CD4-positive, alpha-beta T cell treated with Interleukin-1 beta for 1 hour (primary cell): ENCODE measurements around the gene MACROD2.

Source experiments
- DNase-seq, 2 donors: peaks; one replicate each; pipeline ENCODE4 v3.0.0-alpha.2; 2020 to 2022

The MACROD2 gene

DNA sequence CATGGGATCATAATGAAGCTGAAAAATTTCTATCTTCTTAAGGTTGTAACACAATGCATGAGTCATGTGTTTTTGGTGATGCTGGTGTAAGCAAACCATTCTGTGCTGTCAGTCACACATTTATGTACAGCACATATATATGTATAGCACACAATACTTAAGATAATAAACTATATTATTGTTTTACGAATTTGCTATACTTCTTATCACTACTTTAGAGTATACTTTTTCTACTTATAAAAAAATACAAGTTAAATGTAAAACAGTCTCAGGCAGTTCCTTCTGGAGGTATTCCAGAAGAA, 1262.2 kb downstream of the MACROD2 start:
- no peak for DNase-seq

DNA sequence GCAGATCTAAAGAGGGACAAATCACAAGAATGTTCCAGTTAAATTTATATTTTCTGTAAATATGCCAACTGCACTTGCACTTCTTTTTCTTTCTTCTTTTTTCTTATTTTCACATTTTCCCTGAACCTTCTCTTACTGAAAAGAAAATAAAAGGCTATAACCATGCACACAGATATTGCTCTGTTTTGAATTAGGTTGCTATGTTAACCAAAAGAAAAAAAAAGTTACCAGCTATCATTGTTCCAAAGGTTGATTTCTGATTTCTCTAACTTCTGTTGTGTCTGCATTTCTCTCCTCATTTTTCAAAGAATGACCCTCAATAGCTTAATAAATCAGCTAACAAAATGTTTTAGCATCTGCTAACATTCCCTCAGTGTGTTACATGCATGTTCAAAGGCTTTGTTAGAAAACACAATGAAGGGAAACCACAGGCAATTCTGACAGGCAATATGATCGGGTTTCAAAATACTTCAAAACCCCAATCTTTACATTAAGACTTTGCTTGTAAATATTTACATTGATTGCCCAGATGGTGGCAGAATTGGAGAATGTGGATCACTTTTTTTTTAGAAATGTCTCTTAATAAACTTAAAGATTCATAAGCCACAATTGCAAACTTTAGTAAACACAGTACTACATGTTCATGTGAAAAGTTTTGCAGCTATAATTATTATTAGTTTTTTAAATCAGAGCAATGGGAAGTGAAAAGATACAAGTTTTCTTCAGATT, 1270.4 kb downstream of the MACROD2 start:
- no peak for DNase-seq

DNA sequence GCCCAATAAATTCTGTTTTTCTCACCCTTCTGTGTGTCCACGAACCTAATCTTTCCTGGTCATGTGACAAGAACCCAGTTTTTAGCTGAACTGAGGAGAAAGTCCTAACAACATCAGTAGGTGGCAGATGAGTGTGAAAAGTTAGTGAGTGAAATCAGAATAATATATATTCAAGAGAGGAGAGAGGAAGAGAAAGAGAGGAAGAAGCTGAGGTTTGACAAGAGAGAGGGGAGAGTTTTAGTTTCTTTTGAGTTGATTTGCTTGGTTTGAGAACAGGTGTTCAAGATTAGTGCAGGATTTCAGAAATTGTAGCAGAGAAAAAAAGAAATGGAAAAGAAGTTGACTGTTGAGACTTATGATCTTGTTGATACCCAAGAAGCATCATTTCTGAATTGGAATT, 1272.6 kb downstream of the MACROD2 start:
- DNase-seq, result no peak

DNA sequence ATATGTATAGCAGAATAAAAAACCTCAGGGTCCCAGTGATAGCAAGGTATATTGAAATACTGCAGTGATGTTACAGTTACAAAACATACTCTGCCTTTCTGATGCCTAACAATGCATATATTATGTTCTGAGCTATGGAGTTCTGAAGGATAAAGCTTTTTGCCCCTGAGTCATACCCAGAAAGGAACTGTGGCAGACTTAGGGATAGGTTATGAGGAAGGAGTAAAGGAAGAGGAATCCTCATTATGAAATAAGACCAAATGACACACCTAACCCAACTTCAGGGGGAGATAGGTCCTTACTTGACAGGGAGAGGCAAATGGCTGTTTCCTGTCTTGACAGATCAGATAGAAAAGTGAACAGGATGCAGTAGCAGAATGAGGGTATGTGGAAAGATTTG, 1282.7 kb downstream of the MACROD2 start:
- DNase-seq, result no peak

DNA sequence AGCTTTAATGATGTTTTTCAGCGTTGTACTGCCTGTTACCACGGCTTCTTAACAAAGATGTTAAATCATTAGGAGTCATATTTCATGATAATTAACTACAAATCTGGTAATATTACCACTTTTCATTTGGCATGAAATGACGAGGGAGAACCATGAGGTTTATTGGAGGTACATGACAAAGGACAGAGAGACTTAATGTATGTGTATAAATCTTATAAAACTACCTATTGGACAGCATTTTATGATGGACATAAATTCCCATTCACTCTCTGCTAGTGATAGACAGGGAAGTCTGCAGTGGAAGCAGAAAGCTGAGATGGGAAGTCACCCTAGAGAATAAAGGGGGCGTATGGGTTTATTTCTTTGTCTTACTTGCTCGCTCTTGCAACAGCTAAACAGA, 1292.0 kb downstream of the MACROD2 start:
- DNase-seq, result no peak

DNA sequence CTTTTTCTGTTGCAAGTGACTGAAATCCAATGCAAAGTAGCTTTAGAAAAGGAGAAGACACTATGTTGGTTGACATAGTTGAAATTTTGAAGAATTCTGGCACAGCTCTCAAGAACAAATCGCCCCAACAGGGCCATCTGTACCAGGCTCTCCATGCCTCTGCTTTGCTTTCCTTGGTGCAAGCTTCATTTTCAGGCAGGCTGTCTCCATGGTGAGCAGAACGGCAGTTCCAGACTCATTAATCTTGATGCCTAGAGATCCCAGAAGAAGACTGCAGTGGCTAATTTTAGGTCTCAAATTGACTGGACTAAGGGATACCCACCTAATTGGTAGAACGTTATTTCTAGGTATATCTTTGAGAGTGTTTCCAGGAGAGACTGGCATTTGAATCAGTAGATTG, 1292.8 kb downstream of the MACROD2 start:
- no peak for DNase-seq

DNA sequence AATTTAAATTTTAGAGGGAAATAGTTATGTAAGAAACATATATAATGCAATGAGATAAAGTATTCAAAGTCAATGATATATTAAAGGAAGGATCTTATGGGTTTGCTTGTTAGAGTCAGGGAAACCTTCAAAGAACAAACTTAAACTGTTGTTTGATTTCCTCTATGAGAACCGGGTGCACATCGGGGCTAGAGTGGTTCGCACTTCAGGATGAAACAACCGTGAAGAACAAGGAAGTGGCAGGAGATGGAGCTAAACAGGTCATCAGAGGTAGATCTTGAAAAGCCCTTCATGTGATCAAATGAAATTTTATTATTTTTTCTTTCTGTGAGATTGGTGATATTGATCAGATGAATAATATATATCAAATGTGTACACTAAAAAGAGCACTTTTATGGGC, 1294.0 kb downstream of the MACROD2 start:
- DNase-seq, result no peak

DNA sequence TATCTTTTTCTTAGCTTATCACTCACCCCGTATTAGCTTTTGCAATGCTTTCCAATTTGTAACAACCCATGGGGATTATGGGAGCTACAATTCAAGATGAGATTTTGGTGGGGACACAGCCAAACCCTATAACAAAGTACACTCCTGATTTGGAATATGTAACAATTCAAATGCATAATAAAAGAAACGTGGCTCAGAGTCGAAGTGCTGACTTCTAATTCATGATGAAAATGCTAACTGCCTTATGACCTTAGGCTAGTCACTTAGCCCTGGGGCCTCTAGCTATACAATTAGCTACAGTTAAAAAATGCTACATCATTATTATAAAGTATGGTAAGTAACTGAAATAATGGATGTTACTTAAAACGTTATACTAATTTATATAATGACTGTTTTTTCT, 1297.1 kb downstream of the MACROD2 start:
- DNase-seq, result no peak

DNA sequence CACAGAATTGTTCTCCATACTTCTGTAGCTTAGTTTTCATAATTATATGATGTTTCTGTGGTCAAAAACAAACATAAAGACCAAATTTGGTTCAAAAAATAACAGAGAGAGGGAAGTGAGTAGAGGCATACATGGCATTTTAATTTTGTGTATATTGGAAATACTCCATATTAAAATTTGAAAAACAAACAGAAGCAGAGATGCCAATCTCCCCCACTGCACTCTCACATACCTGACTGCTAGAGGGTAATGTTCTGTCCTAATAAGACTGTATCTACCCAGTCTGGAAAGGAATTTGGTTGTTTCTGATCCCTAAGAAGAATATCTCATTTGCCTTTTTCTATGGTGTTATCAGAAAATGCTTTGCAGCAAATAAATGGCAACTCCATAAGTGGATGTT, 1301.1 kb downstream of the MACROD2 start:
- no peak for DNase-seq

DNA sequence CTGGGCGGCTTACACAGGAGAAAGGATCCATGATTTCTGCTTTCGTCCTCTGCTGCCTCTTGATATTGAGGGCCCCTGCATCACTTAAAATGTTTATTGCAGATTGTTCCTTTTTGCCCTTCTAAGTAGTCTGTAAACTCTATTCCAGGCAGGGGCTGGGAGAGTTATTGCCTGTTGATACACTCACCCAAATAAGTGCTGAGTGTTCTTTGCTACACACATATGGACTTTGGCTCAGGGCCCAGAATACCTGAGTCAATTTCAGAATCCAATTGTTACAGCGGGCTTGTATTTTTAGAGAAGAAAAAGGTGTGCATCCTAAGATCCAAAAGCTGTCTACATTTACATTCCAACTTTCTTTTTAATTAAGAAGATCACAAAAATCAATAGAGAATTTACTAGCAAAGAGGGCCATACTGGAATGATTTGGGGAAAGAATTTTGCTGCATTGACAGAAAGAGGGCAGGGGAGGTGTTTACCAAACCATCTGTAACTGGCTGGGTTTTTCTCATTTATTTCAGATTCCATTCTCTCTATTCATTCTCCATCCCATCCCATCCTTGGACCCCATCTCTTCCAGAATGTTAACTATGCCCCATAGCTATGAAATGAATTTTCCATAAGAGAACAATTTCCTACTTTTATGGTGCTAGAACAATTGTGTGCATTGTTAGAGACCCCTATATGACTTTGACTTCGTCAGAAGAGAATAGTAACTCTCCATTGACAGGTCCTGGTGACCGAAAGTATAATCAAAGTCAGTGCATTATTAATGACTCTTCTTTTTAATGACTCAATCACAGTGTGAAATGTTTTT, 1302.0 kb downstream of the MACROD2 start:
- no peak for DNase-seq

DNA sequence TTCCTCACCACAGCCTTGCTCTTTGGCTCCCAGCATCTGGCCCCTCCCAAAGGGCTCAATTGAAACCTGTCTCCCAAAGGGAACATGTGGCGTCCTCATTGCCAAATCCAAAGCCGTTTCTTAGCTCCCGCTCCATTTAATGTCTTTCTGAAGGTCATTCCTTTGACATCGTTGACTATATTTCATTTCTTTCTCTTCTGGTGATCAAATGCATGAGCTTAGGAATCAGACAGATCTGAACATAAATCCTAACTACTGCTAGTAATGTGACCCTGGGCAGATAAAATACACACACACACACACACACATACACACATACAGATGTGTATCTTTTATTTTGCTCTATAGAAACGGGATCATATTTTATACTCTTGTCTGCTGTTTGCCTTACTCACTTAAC, 1306.8 kb downstream of the MACROD2 start:
- no peak for DNase-seq

DNA sequence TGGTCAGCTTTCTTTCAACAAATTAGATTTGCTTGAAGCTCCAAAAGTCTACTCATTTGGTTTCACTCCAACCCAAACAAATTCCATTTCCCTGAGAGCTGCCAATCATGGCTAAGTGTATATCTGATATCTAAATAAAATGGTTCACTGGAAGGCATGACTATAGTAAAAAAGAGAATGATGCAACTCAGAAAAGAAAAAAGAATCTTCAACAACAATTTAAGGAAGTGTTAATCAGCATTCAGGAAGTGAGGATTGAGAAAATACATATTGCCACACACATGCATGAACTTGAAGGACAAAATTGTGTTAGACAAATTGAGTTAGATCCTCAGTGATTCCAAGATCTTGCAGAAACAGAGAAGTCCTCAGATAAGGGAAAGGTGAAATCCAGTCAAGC, 1315.0 kb downstream of the MACROD2 start:
- no peak for DNase-seq

DNA sequence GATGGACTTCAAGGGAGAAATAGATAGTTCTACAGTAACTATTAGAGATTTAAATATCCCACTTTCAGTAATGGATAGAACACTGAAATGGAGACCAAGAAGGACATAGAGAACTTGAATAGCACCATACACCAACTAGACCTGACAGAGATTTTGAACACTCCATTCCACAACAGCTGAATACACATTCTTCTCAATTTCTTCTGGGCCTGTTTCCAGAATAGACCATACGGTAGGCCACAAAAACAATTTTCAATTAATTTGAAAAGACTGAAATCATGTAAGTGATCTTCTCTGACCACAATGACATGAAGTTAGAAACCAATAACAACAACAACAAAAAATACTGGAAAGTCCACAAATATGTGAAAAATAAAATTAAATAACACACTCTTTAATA, 1321.2 kb downstream of the MACROD2 start:
- no peak for DNase-seq

DNA sequence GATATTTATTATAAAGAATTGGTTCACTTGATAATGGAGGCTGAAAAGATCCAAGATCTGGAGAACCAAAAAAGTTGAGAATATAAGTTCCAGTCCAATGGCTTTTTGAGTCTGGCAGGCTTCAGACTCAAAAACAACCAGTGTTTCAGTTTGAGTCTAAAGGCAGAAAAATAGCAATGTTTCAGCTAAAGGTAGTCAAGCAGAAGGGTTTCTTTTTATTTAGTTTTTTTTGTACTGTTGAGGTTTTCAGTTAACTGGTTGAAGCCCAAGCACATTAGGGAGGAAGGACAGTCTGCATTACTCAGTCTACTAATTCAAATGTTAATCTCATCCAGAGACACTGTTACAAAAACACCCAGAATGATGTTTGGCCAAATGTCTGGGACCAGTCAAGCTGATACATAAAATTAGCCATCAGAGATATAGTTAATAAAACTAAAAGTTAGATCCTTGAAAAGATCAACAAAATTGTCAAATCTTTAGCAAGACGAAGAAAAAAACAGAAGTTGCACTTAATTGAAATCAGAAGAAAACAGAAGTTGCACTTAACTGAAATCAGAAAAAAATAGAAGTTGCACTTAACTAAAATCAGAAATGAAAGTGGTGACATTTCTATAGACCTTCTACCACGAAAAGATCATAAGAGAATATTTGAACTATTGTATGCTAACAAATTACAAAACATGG, 1322.4 kb downstream of the MACROD2 start:
- DNase-seq, result no peak

DNA sequence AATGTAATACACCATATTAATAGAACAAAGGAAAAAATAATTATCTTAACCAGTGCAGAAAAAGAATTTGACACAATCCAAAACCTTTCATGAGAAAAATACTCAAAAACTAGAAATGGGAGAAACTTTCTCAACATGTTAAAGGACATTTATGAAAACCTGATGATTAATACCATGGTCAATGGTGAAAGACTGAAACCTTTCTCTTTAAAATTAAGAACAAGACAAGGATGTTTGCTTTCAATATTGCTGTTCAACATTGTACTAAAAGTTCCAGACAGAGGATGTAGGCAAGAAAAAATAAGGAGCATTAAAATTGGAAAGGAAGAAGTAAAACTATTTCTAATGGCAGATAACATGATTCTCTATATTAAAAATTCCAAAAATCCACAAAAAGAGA, 1323.4 kb downstream of the MACROD2 start:
- DNase-seq, result no peak

DNA sequence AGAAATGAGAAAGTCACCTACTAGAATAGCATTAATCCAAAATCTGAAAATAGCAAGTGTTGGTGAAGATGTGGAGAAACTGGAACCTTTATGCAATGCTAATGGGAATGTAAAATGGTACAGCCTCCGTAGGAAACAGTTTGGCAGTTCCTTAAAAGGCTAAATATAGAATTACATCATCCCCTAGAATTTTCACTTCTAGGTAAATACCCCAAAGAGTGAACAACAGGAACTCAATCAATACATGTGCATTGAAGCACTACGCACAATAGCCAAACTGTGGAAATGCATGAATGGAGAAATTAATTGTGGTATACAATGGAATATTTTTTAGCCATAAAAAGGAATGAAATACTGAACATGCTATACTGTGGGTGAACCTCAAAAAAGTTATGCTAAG, 1324.1 kb downstream of the MACROD2 start:
- no peak for DNase-seq

DNA sequence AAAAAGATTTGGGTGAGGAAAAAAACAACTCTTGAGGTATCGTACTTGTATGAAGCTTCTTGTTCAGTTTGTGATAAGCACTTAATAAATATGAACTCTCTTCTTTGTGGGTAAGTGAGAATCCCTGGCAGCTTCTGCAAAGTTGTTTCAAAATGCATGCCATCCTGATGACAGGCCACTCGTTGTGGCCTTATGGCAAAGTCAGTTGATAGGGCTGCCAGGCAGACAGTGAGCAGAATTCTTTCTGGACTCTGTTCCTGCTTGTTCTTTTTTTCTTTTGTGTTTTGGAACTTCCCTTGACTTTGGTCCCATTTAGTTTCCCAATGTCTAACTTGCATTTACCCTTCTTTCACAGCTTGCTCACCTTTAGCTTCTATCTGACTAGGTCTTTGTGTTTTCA, 1325.6 kb downstream of the MACROD2 start:
- no peak for DNase-seq

DNA sequence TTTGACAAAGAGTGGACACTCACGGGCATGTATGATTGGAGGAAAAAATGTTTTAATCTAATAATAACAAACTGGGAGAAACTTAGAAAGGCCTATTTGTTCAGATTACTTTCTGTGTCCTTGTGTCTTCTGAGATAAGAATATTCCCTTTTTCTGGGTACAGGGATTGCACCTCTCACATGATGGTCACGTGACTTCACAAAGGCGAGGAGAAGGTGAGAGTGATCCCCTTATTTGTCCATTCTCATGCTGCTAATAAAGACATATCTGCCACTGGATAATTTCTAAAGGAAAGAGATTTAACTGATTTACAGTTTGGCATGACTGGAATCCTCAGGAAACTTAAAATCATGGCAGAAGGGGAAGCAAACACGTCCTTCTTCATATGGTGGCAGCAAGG, 1331.8 kb downstream of the MACROD2 start:
- DNase-seq, result no peak

DNA sequence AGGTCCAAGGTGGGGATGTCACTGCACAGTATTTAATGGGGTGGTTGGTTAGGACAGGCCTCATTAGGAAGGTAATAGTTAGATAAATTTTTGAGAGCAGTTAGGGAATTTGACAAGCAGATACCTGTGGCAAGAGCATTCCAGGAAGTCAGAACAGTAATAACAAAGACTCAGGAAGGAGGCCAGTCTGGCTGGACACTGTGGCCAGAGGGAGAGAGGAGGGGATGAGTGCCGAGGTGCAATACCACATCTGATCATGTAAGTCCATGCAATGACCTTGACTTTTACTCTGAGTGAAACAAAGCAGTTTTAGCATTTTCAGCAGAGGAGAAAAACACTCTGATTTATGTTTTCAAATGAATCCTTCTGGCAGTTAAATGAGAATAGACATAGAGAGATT, 1332.8 kb downstream of the MACROD2 start:
- DNase-seq, result no peak

DNA sequence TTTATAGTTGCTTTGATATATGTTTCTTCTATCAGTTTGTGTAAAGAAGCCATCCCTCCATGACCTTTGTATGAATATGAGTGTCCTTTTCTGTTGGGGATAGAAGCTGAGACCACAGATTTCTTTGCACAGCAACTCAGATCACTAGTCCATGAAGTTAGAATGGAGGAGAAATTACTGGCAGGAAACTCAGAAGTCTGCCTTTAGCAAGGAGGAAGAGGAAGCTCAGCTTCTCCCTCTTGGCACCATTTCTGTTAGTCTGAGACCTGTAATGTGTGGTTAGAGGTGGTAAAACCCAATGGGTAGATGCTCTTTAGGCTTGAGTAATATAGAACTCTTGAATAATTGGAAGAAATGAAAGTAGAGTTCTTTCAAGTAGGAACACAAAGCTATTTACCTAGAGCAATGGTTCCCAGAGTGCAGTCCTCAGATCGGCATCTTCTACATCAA, 1337.4 kb downstream of the MACROD2 start:
- DNase-seq, result no peak

DNA sequence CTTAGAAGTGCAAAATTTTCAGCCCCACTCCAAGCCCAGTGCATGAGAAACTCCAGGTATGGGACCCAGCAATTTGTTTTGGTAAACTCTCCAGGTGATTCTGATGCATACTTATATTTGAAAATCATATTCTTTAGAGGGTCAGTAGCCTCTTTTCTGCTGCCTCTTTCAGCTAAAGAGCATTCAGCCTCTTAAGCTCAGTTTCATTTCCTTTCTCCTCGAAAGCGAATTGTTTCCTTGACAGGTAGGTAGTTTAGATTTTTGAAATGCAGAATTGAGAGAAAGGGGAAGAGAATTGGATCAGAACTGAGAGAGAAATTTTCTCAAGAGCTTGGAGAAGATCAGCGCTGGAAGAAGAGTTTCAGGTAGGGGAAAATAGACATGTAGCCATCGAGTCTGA, 1337.9 kb downstream of the MACROD2 start:
- no peak for DNase-seq

DNA sequence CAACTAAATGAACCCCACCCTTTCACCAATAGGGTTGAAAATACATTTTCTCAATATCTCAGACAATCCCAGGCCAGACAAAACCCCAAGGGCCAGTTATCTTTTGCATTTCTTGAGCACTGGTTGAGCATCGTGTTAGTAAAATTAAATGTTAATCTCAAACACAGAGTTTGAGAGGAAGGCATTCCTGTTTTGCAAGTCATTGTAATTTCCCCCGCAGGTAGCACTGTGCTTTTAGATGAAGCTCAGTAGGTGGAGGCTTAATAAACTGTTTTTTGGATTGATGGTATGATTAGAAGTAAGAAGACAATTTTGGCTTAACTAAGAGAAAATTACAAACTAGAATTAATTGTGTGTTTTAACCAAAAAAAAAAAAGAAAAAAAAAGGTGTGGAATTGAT, 1340.7 kb downstream of the MACROD2 start:
- no peak for DNase-seq

DNA sequence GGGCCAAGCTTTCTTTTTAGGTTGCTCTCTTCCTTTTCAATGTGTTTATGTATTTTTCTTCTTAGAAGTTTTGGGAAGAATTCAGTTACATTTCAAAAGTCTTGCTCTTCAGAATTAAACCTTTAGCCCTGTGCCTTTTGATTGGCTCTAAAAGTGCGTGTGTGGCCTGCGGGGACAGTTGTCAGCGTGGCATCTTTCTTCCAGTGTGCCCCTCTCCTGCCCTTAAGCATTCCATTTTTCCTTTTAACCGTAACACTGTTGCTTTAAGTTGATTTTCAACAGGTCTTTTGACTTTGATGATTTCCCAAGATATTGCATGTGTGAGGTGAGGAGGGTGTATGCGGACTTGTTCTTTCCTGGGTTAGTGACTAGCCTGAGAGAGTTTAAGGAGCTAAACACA, 1341.2 kb downstream of the MACROD2 start:
- DNase-seq, result no peak

DNA sequence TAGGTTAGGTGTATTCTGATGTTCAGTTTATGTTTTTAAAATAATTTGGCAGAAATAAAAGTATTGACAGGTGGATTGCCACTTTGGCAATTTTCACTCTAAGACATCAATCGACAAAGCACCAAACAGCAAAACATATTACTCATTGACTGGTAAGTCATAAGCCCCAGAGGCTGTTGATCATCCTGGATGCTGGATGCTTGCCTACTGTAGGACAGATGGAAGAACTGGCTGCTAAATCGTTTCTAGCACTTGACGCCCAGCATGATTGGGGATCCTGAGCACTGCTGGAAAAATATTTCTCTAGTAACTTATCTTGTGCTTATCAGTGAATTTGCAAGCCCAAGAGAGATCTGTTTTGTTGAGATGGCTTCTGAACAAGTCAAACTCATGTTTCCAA, 1343.9 kb downstream of the MACROD2 start:
- no peak for DNase-seq
